ENCODE data around the gene DCLK1.

- TF ChIP-seq CTCF (IDR thresholded peaks at IDR 0.05) (no peak), POLR2A (IDR thresholded peaks at IDR 0.05) (no peak)
Measured at GRCh38 chr13:35747594-35747993, 383.6 kb downstream of the DCLK1 start.
